ENCODE results near the gene CSNK2B.

The CSNK2B gene

GRCh38 chr6:31631681-31632278, 34.1 kb upstream of the CSNK2B start:
- H3K9ac ChIP-seq, result no peak overlapping the region
- H2AFZ ChIP-seq, result no peak overlapping the region
- H3K4me3 ChIP-seq (ENCODE audit: low read depth, low read length), result no peak overlapping the region
- peaks cover 9% of the 10 kb centered on the region for H3K79me2 ChIP-seq
- H3K4me2 ChIP-seq (ENCODE audit: low read length), result no peak overlapping the region
- no peaks in the 10 kb centered on the region for H3K4me1 ChIP-seq
- TF ChIP-seq CTCF (IDR thresholded peaks at IDR 0.05), result no peak
- no peaks in the 10 kb centered on the region for H3K27me3 ChIP-seq (ENCODE audit: control insufficient read depth, insufficient read depth, low read length)
- no peaks in the 10 kb centered on the region for H3K9me3 ChIP-seq (ENCODE audit: control insufficient read depth, low read length)
- no peaks in the 10 kb centered on the region for H3K36me3 ChIP-seq (ENCODE audit: control insufficient read depth, insufficient read depth, low read length)
- no peak overlapping the region for H3K27ac ChIP-seq

GRCh38 chr6:31632279-31632946, 33.5 kb upstream of the CSNK2B start:
- Histone ChIP-seq H3K4me1 (no peaks in the 10 kb centered on the region), H2AFZ (no peak overlapping the region), H3K9me3 (ENCODE audit: control insufficient read depth, low read length) (no peaks in the 10 kb centered on the region), H3K27ac (no peak overlapping the region), H3K4me2 (ENCODE audit: low read length) (no peak overlapping the region), H3K79me2 (peaks cover 9% of the 10 kb centered on the region), H3K9ac (no peak overlapping the region), H3K27me3 (ENCODE audit: control insufficient read depth, insufficient read depth, low read length) (no peaks in the 10 kb centered on the region), H3K4me3 (ENCODE audit: low read depth, low read length) (no peak overlapping the region), H3K36me3 (ENCODE audit: control insufficient read depth, insufficient read depth, low read length) (no peaks in the 10 kb centered on the region)
- TF ChIP-seq CTCF (IDR thresholded peaks at IDR 0.05), result no peak

- H3K79me2 ChIP-seq, result peaks cover 9% of the 10 kb centered on the region
- no peak for TF ChIP-seq CTCF (IDR thresholded peaks at IDR 0.05)
- H3K4me1 ChIP-seq, result no peaks in the 10 kb centered on the region
- no peak overlapping the region for H3K9ac ChIP-seq
- no peaks in the 10 kb centered on the region for H3K36me3 ChIP-seq (ENCODE audit: control insufficient read depth, insufficient read depth, low read length)
- H3K27ac ChIP-seq, result no peak overlapping the region
- H2AFZ ChIP-seq, result no peak overlapping the region
- no peak overlapping the region for H3K4me3 ChIP-seq (ENCODE audit: low read depth, low read length)
- H3K27me3 ChIP-seq (ENCODE audit: control insufficient read depth, insufficient read depth, low read length), result no peaks in the 10 kb centered on the region
- no peaks in the 10 kb centered on the region for H3K9me3 ChIP-seq (ENCODE audit: control insufficient read depth, low read length)
- no peak overlapping the region for H3K4me2 ChIP-seq (ENCODE audit: low read length)
These were observed 32.4 kb upstream of the CSNK2B start for GRCh38 chr6:31633447-31633846.

- TF ChIP-seq CTCF (IDR thresholded peaks at IDR 0.05), result no peak
- H3K79me2 ChIP-seq, result peaks cover 9% of the 10 kb centered on the region
- H3K4me1 ChIP-seq, result no peaks in the 10 kb centered on the region
- H3K4me3 ChIP-seq (ENCODE audit: low read depth, low read length), result no peak overlapping the region
- no peak overlapping the region for H3K9ac ChIP-seq
- no peaks in the 10 kb centered on the region for H3K9me3 ChIP-seq (ENCODE audit: control insufficient read depth, low read length)
- no peaks in the 10 kb centered on the region for H3K36me3 ChIP-seq (ENCODE audit: control insufficient read depth, insufficient read depth, low read length)
- no peaks in the 10 kb centered on the region for H3K27me3 ChIP-seq (ENCODE audit: control insufficient read depth, insufficient read depth, low read length)
- H2AFZ ChIP-seq, result no peak overlapping the region
- no peak overlapping the region for H3K27ac ChIP-seq
- H3K4me2 ChIP-seq (ENCODE audit: low read length), result no peak overlapping the region
These were observed 31.7 kb upstream of the CSNK2B start for GRCh38 chr6:31634131-31634530.
